Gastroesophageal sphincter (tissue), 4 donors: ENCODE results near the gene TRDMT1. TPM values are rescaled to one million over a fixed set of nuclear protein-coding genes. Genes with fewer than 3 reads are reported as not detected.

Experiments used
- ATAC-seq: fragments of 150-250 bp; one replicate; pipeline ENCODE4 v1.9.1; 2016; ENCODE audit warnings: mild to moderate bottlenecking, moderate library complexity
- H3K27ac ChIP-seq, 4 donors: fragments of 200-600 bp; sonication (generic) in 3 of 4; 1 replicate in 3 of 4; 2 replicates in 1 of 4; pipeline ENCODE4 v1.5.1; 2016 to 2019
- H3K27me3 ChIP-seq: fragments of 200-600 bp; sonication (generic); one replicate; pipeline ENCODE4 v1.5.1; 2019
- H3K36me3 ChIP-seq, 2 donors: fragments of 200-600 bp; sonication (generic); one replicate each; pipeline ENCODE4 v1.5.1; 2019; ENCODE audit warnings: control low read depth in 1 of 2
- H3K4me1 ChIP-seq, 3 donors: fragments of 200-600 bp; sonication (generic); 1 replicate in 2 of 3; 2 replicates in 1 of 3; pipeline ENCODE4 v1.5.1; 2016 to 2019; ENCODE audit warnings: control low read depth in 2 of 3
- H3K4me3 ChIP-seq, 2 donors: fragments of 200-600 bp; sonication (generic); one replicate each; pipeline ENCODE4 v1.5.1; 2019; ENCODE audit warnings: mild to moderate bottlenecking in 1 of 2, moderate library complexity in 1 of 2
- H3K9me3 ChIP-seq, 3 donors: fragments of 200-600 bp; sonication (generic); one replicate each; pipeline ENCODE4 v1.5.1; 2017 to 2019; ENCODE audit warnings: control low read depth in 2 of 3
- EP300 ChIP-seq: sonication (generic); formaldehyde crosslinking; IDR thresholded peaks from one replicate; pipeline ENCODE4 v1.6.1; 2017; ENCODE audit warnings: antibody characterized with exemption, mild to moderate bottlenecking
- POLR2A ChIP-seq, 2 donors: fragments of 450-650 bp; IDR thresholded peaks; one replicate each; pipeline ENCODE4 v1.6.1; 2017; ENCODE audit warnings: antibody characterized with exemption in 2 of 2, mild to moderate bottlenecking in 2 of 2, moderate library complexity in 1 of 2
- POLR2AphosphoS5 ChIP-seq: sonication (generic); formaldehyde crosslinking; IDR thresholded peaks from one replicate; pipeline ENCODE4 v1.6.1; 2017; ENCODE audit warnings: antibody characterized with exemption
- WGBS, 2 donors: methylation state at CpG; one replicate each; pipeline ENCODE4 v1.1.5; 2018; ENCODE audit warnings: low coverage in 1 of 2; 5-methylcytosine and 5-hydroxymethylcytosine counted together
- total RNA-seq, 4 donors: library from RNA; depleted of rRNA; stranded (reverse); fragments of >200 nt; gene quantifications; one replicate each; pipeline ENCODE4 v1.1.0, GENCODE V29; 2016
- TF ChIP-seq, protein P1 (sequence below), 4 experiments: fragments of 200-600 bp in 2 of 4; fragments of 450-650 bp in 2 of 4; sonication (generic) in 1 of 4; IDR thresholded peaks; one replicate each; pipeline ENCODE4 v1.5.1; 2017 to 2019; ENCODE audit warnings: antibody characterized with exemption in 4 of 4, mild to moderate bottlenecking in 2 of 4, moderate library complexity in 2 of 4

The TRDMT1 gene
- total RNA-seq, 4 donors from 2014 or later, result 4.5 to 6.4 (median 5.3) TPM

GRCh38 chr10:17236468-17237148, 35.1 kb upstream of the TRDMT1 start:
- TF ChIP-seq, protein P1, sequence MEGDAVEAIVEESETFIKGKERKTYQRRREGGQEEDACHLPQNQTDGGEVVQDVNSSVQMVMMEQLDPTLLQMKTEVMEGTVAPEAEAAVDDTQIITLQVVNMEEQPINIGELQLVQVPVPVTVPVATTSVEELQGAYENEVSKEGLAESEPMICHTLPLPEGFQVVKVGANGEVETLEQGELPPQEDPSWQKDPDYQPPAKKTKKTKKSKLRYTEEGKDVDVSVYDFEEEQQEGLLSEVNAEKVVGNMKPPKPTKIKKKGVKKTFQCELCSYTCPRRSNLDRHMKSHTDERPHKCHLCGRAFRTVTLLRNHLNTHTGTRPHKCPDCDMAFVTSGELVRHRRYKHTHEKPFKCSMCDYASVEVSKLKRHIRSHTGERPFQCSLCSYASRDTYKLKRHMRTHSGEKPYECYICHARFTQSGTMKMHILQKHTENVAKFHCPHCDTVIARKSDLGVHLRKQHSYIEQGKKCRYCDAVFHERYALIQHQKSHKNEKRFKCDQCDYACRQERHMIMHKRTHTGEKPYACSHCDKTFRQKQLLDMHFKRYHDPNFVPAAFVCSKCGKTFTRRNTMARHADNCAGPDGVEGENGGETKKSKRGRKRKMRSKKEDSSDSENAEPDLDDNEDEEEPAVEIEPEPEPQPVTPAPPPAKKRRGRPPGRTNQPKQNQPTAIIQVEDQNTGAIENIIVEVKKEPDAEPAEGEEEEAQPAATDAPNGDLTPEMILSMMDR (IDR thresholded peaks at IDR 0.05), result no peak
- TF ChIP-seq POLR2A (IDR thresholded peaks at IDR 0.05) (no peak), POLR2AphosphoS5 (no peak), EP300 (no peak)
- Histone ChIP-seq H3K36me3 (peaks cover 18 to 68% of the 10 kb centered on the region in 2 donors), H3K27ac (peak overlapping the region in 1 of 4 donors; percentile 2), H3K9me3 (peaks cover 0 to 1% (median 0%) of the 10 kb centered on the region in 3 donors), H3K4me1 (peaks cover 17 to 55% (median 19%) of the 10 kb centered on the region in 3 donors), H3K27me3 (no peaks in the 10 kb centered on the region), H3K4me3 (no peak overlapping the region)
- ATAC-seq, result no peak
- WGBS, 2 donors, result 21 to 67% methylated on average over 1 of the region's 1 CpG

GRCh38 chr10:17235136-17235535, 33.7 kb upstream of the TRDMT1 start:
- peaks cover 17 to 64% (median 19%) of the 10 kb centered on the region in 3 donors for H3K4me1 ChIP-seq
- no peak for ATAC-seq
- H3K4me3 ChIP-seq, result peak overlapping the region in 1 of 2 donors; percentile 60
- H3K27me3 ChIP-seq, result no peaks in the 10 kb centered on the region
- H3K27ac ChIP-seq, result peak overlapping the region; percentile 12 to 68 (median 32)
- 44 to 46% methylated on average over 4 to 7 of the region's 8 CpGs for WGBS, 2 donors
- H3K36me3 ChIP-seq, result peaks cover 18 to 68% of the 10 kb centered on the region in 2 donors
- TF ChIP-seq POLR2AphosphoS5 (peak; percentile 15), POLR2A (IDR thresholded peaks at IDR 0.05) (no peak), EP300 (no peak)
- TF ChIP-seq, protein P1 (IDR thresholded peaks at IDR 0.05), result no peak
- no peaks in the 10 kb centered on the region for H3K9me3 ChIP-seq

GRCh38 chr10:17234431-17234945, 33.0 kb upstream of the TRDMT1 start:
- Histone ChIP-seq H3K9me3 (no peaks in the 10 kb centered on the region), H3K27ac (peak overlapping the region; percentile 10 to 93 (median 59)), H3K36me3 (peaks cover 18 to 68% of the 10 kb centered on the region in 2 donors), H3K4me3 (peak overlapping the region in 1 of 2 donors; percentile 60), H3K27me3 (no peaks in the 10 kb centered on the region), H3K4me1 (peaks cover 17 to 64% (median 19%) of the 10 kb centered on the region in 3 donors)
- TF ChIP-seq, protein P1 (IDR thresholded peaks at IDR 0.05), result no peak
- no peak for TF ChIP-seq EP300
- TF ChIP-seq POLR2A (IDR thresholded peaks at IDR 0.05), result no peak
- TF ChIP-seq POLR2AphosphoS5, result no peak
- ATAC-seq, result no peak
- 71 to 100% methylated on average over 2 to 4 of the region's 5 CpGs for WGBS, 2 donors

- no peak for ATAC-seq
- H3K4me1 ChIP-seq, result peaks cover 17 to 61% (median 19%) of the 10 kb centered on the region in 3 donors
- no peaks in the 10 kb centered on the region for H3K27me3 ChIP-seq
- peak overlapping the region; percentile 10 to 94 (median 80) for H3K27ac ChIP-seq
- TF ChIP-seq POLR2A (IDR thresholded peaks at IDR 0.05), result peak in 1 of 2 donors; percentile 3
- TF ChIP-seq, protein P1 (IDR thresholded peaks at IDR 0.05), result no peak
- WGBS, 2 donors, result 36 to 46% methylated on average over 5 to 13 of the region's 14 CpGs
- peaks cover 18 to 65% of the 10 kb centered on the region in 2 donors for H3K36me3 ChIP-seq
- H3K4me3 ChIP-seq, result peak overlapping the region in 1 of 2 donors; percentile 60
- H3K9me3 ChIP-seq, result no peaks in the 10 kb centered on the region
Observed at GRCh38 chr10:17233286-17233991, 32.0 kb upstream of the TRDMT1 start.
